Measurements from ENCODE around the gene ZBTB12.
"Not testable (repeated sequence)": the region's sequence is repeated elsewhere in the genome, so short reads cannot be mapped to it uniquely, and the experiment has no call there.

Gene ZBTB12

DNA sequence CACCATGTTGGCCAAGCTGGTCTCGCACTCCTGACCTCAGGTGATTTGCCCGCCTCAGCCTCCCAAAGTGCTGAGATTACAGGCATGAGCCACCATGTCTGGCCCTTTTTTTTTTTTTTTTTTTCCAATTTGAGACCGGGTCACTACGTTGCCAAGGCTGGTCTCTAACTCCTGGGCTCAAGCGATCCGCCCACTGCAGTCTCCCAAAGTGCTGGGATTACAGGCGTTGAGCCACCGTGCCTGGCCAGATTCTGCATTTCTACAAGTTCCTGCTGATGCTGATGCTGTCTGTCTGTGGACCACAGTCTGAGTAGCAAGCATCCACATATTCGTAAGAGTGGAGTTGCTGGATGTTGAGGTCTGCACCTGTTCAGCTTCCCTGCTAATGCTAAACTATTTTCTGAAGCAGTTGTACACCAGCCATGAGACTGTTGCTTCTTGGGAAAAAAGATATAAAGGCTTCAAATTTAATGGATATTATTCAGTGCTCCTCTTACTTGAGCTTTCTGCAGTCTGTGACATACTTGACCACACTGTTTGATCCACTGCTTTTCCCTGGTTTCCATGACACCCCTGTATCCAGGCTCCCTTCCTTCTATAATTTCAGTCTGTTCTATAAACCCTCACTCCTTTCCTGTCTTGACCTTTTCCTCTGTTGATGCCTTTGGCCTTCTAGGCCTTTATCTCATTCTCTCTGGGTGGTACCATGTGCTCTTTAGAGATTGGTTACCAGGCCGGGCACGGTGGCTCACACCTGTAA, 10.1 kb upstream of the ZBTB12 start:
- DNase-seq (ENCODE audit: low read depth): no peak
- TF ChIP-seq, protein P1, sequence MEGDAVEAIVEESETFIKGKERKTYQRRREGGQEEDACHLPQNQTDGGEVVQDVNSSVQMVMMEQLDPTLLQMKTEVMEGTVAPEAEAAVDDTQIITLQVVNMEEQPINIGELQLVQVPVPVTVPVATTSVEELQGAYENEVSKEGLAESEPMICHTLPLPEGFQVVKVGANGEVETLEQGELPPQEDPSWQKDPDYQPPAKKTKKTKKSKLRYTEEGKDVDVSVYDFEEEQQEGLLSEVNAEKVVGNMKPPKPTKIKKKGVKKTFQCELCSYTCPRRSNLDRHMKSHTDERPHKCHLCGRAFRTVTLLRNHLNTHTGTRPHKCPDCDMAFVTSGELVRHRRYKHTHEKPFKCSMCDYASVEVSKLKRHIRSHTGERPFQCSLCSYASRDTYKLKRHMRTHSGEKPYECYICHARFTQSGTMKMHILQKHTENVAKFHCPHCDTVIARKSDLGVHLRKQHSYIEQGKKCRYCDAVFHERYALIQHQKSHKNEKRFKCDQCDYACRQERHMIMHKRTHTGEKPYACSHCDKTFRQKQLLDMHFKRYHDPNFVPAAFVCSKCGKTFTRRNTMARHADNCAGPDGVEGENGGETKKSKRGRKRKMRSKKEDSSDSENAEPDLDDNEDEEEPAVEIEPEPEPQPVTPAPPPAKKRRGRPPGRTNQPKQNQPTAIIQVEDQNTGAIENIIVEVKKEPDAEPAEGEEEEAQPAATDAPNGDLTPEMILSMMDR (IDR thresholded peaks at IDR 0.05; ENCODE audit: control insufficient read depth, extremely low read depth, insufficient read depth): no peak
- H3K4me3 ChIP-seq (ENCODE audit: low read depth, low read length): no peak overlapping the region

DNA sequence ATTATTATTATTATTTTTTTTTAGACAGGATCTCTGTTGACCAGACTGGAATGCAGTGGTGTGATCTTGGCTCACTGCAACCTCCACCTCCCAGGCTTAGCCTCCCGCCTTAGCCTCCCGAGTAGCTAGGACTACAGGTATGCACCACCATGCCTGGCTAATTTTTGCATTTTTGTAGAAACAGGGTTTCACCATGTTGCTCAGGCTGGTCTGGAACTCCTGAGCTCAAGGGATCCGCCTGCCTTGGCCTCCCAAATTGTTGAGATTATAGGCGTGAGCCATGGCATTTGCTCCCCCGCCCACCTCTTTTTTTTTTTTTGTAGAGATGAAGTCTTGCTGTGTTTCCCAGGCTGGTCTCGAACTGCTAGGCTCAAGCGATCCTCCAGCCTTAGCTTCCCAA, 7.4 kb upstream of the ZBTB12 start:
- H3K4me3 ChIP-seq (ENCODE audit: low read depth, low read length); DNase-seq (ENCODE audit: low read depth): not testable (repeated sequence)

DNA sequence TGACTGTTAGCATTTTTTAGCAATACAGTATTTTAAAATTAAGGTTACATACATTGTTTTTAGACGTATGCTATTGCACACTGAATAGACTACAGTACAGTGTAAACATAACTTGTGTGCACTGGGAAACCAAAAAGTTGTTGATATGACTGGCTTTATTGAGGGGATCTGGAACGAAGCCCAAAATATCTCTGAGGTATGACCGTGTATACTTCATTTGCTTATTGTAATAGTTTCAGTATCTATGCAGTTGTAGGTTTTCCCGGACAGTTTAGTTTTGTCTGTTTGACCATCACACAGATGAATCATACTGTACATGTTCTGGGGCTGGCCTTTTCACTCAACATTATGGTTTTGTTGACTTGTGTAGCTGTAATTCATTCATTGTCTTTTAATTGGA, 6.9 kb upstream of the ZBTB12 start:
- TF ChIP-seq, protein P1 (IDR thresholded peaks at IDR 0.05; ENCODE audit: control insufficient read depth, extremely low read depth, insufficient read depth): no peak
- no peak for DNase-seq (ENCODE audit: low read depth)
- no peak overlapping the region for H3K4me3 ChIP-seq (ENCODE audit: low read depth, low read length)

DNA sequence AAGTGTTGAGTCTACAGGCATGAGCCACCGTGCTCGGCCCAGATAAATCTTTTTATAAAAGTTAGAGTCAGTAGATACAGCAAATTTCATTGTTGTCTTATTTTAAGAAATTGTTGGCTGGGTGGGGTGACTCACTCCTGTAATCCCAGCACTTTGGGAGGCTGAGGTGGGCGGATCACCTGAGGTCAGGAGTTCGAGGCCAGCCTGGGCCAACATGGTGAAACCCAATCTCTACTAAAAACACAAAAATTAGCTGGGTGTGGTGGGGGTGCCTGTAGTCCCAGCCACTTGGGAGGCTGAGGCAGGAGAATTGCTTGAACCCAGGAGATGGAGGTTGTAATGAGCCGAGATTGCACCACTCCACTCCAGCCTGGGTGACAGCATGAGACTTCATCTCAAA, 6.4 kb upstream of the ZBTB12 start:
- not testable (repeated sequence) for DNase-seq (ENCODE audit: low read depth)

DNA sequence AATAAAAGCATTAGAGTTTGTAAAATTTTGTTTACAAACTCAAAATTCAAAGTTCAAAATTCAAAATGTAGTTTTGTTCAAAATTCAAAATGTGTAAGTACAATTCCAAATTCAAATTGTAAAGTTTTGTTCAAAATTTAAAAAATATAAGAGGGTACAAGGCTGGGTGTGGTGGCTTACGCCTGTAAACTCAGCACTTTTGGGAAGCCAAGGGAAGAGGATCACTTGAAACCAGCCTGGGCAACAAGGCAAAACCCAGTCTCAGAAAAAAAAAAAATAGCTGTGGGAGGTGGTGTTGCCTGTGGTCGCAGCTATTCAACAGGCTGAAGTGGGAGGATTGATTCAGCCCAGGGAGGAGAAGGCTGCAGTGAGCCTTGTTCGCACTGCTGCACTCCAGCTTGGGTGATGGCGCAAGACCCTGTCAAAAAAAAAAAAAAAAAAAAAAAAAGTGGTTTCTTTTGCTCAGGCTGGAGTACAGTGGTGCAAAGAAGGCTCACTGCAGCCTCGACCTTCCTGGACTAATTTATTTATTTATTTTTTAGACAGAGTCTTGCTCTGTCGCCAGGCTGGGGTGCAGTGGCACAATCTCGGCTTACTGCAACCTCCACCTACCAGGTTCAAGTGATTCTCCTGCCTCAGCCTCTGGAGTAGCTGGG, 5.4 kb upstream of the ZBTB12 start:
- no peak overlapping the region for H3K4me3 ChIP-seq (ENCODE audit: low read depth, low read length)
- TF ChIP-seq, protein P1 (IDR thresholded peaks at IDR 0.05; ENCODE audit: control insufficient read depth, extremely low read depth, insufficient read depth): no peak
- DNase-seq (ENCODE audit: low read depth): no peak

More for the DNA sequence above, 6.4 kb upstream of the ZBTB12 start:
- H3K4me3 ChIP-seq (ENCODE audit: low read depth, low read length): not testable (repeated sequence)

DNA sequence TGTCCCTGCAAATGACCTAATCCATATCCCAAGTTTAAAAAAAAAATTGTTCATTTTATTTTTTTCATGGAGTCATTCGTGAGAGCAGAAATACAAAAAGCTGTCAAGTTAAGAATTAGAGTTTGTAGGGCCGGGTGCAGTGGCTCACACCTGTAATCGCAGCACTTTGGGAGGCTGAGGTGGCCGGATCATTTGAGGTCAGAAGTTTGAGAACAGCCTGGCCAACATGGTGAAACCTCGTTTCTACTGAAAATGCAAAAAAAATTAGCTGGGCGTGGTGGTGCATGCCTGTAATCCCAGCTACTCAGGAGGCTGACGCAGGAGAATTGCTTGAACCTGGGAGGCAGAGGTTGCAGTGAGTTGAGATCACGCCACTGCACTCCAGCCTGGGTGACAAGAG, 4.8 kb upstream of the ZBTB12 start:
- H3K4me3 ChIP-seq (ENCODE audit: low read depth, low read length): not testable (repeated sequence)

DNA sequence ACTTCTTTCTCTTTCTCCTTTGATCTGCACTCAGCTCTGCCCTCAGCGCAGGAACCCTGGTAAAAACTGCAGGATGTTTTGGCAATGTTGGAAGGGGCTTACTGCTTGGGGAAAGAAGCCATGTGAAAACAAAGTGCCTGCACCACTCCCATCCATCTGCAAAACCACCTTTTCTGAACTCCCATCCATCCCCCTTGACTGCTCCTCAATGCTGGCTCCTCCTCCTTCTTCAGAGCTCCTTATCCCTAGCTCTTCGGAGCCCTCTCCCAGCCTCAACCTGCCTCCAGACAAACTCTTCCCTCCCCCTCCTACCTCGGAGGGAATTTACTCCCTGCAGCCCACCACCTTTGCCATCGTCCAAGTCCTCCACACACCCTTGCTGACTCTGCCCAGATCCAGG, 4.2 kb upstream of the ZBTB12 start:
- no peak overlapping the region for H3K4me3 ChIP-seq (ENCODE audit: low read depth, low read length)
- no peak for DNase-seq (ENCODE audit: low read depth)
- TF ChIP-seq, protein P1 (IDR thresholded peaks at IDR 0.05; ENCODE audit: control insufficient read depth, extremely low read depth, insufficient read depth): no peak

More for the DNA sequence above, 4.8 kb upstream of the ZBTB12 start:
- not testable (repeated sequence) for DNase-seq (ENCODE audit: low read depth)

DNA sequence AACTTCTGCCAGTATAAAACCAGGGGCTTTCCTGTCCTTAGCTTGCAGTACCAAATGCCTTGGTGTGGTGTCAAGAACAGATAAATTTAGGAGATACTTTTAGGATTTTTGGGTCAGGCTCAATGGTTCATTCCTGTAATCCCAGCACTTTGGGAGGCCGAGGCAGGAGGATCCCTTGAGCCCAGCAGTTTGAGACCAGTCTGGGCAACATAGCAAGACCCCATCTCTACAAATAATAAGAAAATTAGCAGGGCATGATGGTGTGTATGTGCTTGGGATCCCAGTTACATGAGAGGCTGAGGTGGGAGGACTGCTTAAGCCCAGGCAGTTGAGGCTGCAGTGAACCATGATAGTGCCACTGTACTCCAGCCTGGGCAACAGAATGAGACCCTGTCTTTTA, 3.2 kb upstream of the ZBTB12 start:
- TF ChIP-seq, protein P1 (IDR thresholded peaks at IDR 0.05; ENCODE audit: control insufficient read depth, extremely low read depth, insufficient read depth): no peak
- H3K4me3 ChIP-seq (ENCODE audit: low read depth, low read length): no peak overlapping the region
- no peak for DNase-seq (ENCODE audit: low read depth)
